ENCODE data around the gene GALM.

DNA sequence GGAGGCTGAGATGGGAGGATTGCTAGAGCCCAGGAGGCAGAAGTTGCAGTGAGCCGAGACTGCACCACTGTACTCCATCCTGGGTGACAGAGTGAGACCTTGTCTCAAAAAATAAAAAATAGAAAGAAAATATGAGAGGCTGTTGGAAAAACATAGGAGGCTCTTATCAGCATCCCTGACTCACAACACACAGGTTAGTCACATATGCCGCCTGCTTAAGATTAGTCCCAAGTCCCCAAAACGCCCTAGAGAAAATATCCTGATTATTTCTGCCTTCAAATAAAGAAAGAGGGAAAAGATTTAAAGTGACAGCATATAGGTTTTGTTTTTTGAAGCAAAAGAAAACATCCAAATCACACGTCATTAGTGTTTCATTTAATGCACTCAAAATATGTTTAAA is 29.8 kb upstream of the GALM start:
- TF ChIP-seq, protein P1, sequence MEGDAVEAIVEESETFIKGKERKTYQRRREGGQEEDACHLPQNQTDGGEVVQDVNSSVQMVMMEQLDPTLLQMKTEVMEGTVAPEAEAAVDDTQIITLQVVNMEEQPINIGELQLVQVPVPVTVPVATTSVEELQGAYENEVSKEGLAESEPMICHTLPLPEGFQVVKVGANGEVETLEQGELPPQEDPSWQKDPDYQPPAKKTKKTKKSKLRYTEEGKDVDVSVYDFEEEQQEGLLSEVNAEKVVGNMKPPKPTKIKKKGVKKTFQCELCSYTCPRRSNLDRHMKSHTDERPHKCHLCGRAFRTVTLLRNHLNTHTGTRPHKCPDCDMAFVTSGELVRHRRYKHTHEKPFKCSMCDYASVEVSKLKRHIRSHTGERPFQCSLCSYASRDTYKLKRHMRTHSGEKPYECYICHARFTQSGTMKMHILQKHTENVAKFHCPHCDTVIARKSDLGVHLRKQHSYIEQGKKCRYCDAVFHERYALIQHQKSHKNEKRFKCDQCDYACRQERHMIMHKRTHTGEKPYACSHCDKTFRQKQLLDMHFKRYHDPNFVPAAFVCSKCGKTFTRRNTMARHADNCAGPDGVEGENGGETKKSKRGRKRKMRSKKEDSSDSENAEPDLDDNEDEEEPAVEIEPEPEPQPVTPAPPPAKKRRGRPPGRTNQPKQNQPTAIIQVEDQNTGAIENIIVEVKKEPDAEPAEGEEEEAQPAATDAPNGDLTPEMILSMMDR (optimal IDR thresholded peaks at IDR 0.05 in 1 of 3, IDR thresholded peaks at IDR 0.05 in 1 of 3, conservative IDR thresholded peaks at IDR 0.05 in 1 of 3; ENCODE audit: extremely low read depth in 1 of 3, insufficient read depth in 2 of 3, low read length in 3 of 3): no peak
- TF ChIP-seq EZH2 (IDR thresholded peaks at IDR 0.05; ENCODE audit: low read length): no peak
